ENCODE measurements around the gene TIGD3.

Gene TIGD3

DNA sequence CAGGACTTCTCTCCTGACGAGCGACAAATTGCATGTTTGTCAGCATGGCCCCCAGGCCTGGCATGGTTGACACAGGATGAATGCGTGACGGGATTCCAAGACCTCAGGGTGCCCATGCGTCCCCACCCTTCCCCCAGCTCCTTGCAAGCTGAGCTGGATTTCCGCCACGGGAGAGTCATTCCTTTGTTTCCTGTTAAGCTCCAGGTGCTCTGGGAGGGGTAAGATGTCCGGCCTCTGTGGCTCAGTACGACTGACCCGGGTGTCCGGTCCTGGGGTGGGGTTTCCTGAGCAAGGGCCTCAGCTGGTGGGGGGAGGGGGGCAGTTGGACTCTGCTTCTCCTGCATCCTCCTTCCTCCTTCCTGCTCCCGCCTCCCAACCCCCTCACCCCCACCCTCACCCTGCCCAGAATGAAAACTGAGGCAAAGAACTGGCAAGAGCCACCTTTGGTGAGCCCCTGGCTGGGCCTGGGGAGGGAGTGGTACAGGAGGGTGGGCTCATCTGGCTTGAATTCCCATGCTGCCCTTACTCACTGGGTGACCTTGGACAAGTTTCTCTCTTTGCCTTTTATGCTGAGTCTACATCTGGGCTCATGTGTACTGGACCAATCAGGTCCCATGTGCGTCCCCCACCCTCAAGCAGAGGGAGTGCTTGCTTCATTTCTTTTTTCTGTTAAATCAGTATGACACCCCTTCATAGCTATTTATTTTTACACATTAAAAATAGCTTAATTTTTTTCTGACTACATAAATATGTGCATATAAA lies 37.3 kb upstream of the TIGD3 start:
- TF ChIP-seq, protein P1, sequence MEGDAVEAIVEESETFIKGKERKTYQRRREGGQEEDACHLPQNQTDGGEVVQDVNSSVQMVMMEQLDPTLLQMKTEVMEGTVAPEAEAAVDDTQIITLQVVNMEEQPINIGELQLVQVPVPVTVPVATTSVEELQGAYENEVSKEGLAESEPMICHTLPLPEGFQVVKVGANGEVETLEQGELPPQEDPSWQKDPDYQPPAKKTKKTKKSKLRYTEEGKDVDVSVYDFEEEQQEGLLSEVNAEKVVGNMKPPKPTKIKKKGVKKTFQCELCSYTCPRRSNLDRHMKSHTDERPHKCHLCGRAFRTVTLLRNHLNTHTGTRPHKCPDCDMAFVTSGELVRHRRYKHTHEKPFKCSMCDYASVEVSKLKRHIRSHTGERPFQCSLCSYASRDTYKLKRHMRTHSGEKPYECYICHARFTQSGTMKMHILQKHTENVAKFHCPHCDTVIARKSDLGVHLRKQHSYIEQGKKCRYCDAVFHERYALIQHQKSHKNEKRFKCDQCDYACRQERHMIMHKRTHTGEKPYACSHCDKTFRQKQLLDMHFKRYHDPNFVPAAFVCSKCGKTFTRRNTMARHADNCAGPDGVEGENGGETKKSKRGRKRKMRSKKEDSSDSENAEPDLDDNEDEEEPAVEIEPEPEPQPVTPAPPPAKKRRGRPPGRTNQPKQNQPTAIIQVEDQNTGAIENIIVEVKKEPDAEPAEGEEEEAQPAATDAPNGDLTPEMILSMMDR (conservative IDR thresholded peaks at IDR 0.05): no peak
- peak overlapping the region; percentile 98 for H3K27ac ChIP-seq

DNA sequence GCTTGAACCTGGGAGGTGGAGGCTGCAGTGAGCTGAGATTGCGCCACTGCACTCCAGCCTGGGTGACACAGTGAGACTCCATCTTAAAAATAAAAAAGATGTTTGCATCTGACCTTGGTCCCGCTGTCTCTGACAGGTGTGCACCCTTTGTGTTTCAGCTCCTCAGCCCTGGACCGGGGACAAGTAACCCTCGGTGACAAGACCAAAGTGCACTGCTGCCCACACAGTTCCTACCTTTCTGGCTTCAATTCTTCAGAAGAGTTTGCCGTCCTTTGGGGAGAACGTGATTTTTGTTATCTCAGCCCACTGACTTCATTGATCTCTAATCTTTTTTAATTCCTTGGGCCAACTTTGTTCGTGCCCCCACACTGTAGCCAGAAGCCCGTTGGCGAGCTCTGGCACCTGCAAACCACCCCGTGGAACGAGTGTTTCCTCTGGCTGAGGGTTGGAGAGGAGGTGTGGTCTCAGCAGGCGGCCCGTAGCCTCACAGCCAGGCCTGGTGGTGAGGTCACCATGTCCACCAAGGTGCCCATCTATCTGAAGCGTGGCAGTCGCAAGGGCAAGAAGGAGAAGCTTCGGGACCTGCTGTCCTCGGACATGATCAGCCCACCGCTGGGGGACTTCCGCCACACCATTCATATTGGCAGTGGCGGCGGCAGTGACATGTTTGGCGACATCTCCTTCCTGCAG lies 34.0 kb upstream of the TIGD3 start:
- no peak overlapping the region for H3K27ac ChIP-seq
- TF ChIP-seq, protein P1 (conservative IDR thresholded peaks at IDR 0.05): no peak

DNA sequence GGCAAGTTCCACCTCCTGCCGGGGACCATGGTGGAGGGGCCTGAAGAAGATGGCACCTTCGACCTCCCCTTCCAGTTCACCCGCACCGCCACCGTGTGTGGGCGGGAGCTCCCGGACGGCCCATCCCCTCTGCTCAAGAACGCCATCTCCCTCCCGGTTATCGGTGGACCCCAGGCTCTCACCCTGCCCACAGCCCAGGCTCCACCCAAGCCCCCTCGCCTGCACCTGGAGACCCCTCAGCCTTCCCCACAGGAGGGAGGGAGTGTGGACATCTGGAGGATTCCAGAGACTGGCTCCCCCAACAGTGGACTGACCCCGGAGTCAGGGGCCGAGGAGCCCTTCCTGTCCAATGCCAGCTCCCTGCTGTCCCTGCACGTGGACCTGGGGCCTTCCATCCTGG lies 33.5 kb upstream of the TIGD3 start:
- TF ChIP-seq, protein P1 (conservative IDR thresholded peaks at IDR 0.05): no peak
- 0 out of 2 replicates have a peak overlapping the region, but pooled peaks have one; percentile 1 for H3K27ac ChIP-seq

DNA sequence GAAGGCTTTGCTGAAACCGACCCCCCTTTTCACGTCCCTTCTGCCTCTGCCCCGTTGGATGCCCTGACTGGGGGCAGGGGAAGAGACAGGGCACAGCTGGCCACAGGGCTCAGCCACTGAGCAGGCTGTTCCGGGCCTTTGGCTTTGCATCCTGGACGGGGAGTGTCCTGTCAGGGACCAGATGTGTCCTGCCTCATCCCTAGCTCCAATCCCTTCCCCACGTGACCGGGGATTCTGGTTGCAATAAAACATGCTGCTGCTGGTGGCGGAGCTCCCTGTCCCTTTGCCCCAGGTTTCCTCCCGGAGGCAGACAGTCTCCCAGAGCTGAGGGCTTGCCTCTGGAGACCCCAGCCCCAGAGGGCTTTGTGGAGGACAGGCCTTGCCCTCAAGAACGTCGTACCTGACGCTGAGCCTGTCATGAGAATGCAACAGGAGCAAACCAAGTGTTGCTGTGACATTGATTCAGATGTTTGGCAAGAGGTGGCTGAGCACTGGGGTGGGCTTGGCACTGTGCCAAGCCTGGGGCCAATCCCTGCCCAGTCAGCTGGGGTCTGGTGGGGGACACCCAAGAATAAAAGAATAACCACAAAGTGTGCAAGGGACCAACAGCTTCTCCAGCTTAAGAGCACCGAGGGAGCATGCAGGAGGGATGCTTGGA lies 32.6 kb upstream of the TIGD3 start:
- peak overlapping the region; percentile 1; the same call in 1 of the 2 replicates for H3K27ac ChIP-seq

DNA sequence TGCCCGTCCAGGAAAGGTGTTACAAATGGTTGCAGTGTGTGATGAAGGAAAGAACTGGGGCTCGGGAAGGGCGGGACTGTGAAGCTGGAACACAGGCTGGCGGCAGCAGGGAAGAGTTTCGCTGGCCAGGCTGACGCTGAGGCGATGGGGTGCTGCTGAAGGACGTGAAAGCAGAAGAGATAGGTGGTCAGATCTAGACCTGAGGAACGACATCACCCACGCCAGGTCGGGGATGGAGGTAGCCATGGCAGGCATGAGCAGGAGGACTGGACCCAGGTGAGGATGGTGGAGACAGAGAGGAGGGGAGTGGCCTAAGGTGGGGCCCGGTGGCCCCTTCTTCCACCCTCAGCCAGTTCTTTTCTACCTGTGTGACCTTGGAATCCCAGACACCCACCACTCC lies 30.7 kb upstream of the TIGD3 start:
- no peak overlapping the region for H3K27ac ChIP-seq
- TF ChIP-seq, protein P1 (conservative IDR thresholded peaks at IDR 0.05): no peak

More for the DNA sequence above, 32.6 kb upstream of the TIGD3 start:
- TF ChIP-seq, protein P1 (conservative IDR thresholded peaks at IDR 0.05): no peak

DNA sequence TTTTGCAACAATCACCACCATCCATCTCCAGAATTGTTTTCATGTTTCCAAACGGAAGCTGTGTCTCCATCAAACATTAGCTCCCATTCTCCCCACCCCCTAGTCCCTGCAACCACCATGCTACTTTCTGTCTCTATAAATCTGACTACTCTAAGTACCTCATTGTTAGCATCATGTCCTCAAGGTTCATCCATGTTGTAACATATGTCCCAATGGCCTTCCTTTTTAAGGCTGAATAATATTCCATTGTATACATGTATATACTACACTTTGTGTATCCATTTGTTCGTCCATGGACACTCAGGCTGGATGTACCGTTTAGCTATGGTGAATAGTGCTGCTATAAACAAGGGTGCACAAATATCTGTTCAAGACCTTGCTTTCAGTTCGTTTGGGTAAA lies 29.1 kb upstream of the TIGD3 start:
- TF ChIP-seq, protein P1 (conservative IDR thresholded peaks at IDR 0.05): no peak

DNA sequence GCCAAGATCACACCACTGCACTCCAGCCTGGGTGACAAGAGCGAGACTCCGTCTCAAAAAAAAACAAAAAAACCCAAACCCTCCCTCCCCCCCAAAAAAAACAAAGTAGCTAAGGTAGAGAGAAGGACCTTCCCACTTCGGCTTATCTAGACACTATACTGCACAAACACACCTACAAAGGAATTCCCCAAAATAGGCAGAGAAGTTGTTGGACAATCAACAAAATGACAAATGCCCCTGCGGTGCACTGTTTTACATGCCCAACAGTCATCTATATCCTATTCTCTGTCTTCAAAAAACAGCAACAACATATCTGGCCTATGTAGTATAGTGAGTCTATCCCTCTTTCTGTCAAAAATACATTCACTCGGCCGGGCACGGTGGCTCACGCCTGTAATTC lies 27.5 kb upstream of the TIGD3 start:
- H3K27ac ChIP-seq: no peak overlapping the region; the same call in 1 of the 2 replicates
- TF ChIP-seq, protein P1 (conservative IDR thresholded peaks at IDR 0.05): no peak

More for the DNA sequence above, 29.1 kb upstream of the TIGD3 start:
- no peak overlapping the region for H3K27ac ChIP-seq
